Measurements from ENCODE around the gene EXOC1. TPM values are rescaled to one million over a fixed set of nuclear protein-coding genes. Genes with fewer than 3 reads are reported as not detected.

The EXOC1 gene
- total RNA-seq, result 10 to 100 TPM; 29.3 to 31.8 TPM

DNA sequence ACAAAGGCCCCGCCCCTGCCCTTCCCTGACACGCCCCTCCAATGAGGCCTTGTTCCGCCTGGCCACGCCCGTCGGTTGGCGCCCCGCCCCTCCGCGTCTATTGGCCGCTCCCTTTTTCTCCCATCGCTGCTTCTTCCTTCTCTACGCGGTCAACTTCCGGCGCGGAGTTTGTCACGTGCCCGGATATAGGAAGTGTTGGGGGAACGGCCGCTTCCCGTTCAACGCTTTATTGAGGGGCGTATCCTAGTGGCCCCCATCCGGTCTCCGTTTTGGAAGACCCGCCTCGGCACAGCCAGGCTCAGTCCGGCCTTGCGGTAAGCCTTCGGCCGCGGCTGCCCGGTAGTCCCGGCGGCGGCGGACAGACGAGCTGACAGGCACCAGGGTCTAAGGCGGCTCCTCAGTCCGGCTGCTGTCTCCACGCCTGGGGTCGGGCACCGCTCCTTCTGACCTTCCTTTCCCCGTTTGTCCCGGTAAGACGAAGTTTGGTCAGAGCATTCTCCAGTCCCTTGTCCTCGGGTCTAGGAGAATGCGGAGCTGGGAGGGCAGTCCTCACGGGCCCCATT lies at the start of gene EXOC1:
Gene EXOC1, plus strand, starts transcription at position 165 of the 563 bp plus-strand sequence. CDS start 4,676 bp downstream, outside the sequence.
- peaks cover 0 to 4% of the 10 kb centered on the region in 2 donors for H3K9me3 Mint-ChIP-seq
- peak; percentile 96 to 97 for DNase-seq (ENCODE audit: low spot score in 2 of 2)

GRCh38 chr4:55807556-55807955 lies 45.9 kb upstream of the EXOC1 start:
- Mint-ChIP-seq H3K9me3 (no peaks in the 10 kb centered on the region), H3K36me3 (no peaks in the 10 kb centered on the region), H3K27ac (no peak overlapping the region)
- no peak for DNase-seq (ENCODE audit: low spot score in 2 of 2)
- ATAC-seq, result no peak

More for the DNA sequence above, at the start of gene EXOC1:
- H3K27ac Mint-ChIP-seq, result peak within 1 kb of the TSS in 1 of 2 donors; percentile 93
- peak; percentile 97 to 98 for ATAC-seq
- peaks cover 6 to 9% of the 10 kb centered on the region in 2 donors for H3K36me3 Mint-ChIP-seq

DNA sequence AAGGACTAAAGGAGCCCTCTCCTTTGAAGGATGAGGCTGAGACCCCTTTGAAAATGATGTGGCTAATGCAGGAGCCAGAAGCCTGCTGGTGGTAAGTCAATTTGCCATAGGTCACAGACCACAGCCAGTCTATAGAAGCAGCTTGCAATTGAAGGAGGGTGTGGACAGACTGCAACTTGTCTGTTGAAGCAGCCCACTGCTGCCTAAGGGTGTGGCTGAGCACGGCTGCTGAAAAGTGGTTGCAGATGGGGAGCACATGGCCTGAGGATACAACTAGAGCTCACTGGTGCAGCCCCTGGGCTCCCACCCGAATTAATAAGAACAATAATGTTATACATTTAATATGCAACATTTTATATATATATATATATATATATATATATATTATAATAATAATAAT lies 45.3 kb upstream of the EXOC1 start:
- no peaks in the 10 kb centered on the region for H3K9me3 Mint-ChIP-seq
- H3K27ac Mint-ChIP-seq, result no peak overlapping the region
- no peak for ATAC-seq

GRCh38 chr4:55808632-55809031 lies 44.8 kb upstream of the EXOC1 start:
- no peak for DNase-seq (ENCODE audit: low spot score in 2 of 2)
- Mint-ChIP-seq H3K9me3 (no peaks in the 10 kb centered on the region), H3K36me3 (no peaks in the 10 kb centered on the region)

More for the DNA sequence above, 45.3 kb upstream of the EXOC1 start:
- DNase-seq (ENCODE audit: low spot score in 2 of 2), result no peak
- no peaks in the 10 kb centered on the region for H3K36me3 Mint-ChIP-seq

GRCh38 chr4:55817691-55818090 lies 35.8 kb upstream of the EXOC1 start:
- no peaks in the 10 kb centered on the region for H3K9me3 Mint-ChIP-seq
- H3K27ac Mint-ChIP-seq, result no peak overlapping the region
- no peak for DNase-seq (ENCODE audit: low spot score in 2 of 2)
- no peak for ATAC-seq
- H3K36me3 Mint-ChIP-seq, result no peaks in the 10 kb centered on the region

More at GRCh38 chr4:55808632-55809031, 44.8 kb upstream of the EXOC1 start:
- no peak for ATAC-seq
- H3K27ac Mint-ChIP-seq, result no peak overlapping the region

DNA sequence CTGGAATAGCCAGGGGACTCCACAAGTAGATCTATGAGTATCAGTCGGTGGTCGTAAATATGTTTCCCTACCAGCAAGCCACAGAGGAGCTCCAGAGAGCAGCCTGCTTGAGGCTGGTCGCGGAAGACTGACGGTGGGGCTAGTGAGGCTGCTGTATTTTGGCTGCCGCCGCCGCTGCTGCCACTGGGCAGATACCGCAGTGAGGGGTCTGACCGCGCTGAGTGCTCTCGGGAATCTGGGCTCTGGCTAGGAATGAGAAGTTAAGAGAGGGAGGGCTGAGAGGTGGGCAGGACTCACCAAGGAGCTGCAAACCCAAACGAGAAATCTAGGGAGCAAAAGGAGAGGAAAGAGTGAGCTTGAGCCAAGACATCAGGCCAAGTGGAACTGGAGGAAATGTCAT lies 33.8 kb upstream of the EXOC1 start, which contains the start of gene EXOC1L:
Gene EXOC1L, plus strand, starts transcription at position 157 of the 400 bp plus-strand sequence. Its CDS starts 237 bp downstream, at position 394.
- no peak within 1 kb of the TSS for H3K27ac Mint-ChIP-seq
- no peaks in the 10 kb centered on the region for H3K36me3 Mint-ChIP-seq
- ATAC-seq (no peak), DNase-seq (ENCODE audit: low spot score in 2 of 2) (no peak)
- no peaks in the 10 kb centered on the region for H3K9me3 Mint-ChIP-seq

- no peak for ATAC-seq
- DNase-seq (ENCODE audit: low spot score in 2 of 2), result no peak
- no peak overlapping the region for H3K27ac Mint-ChIP-seq
- H3K9me3 Mint-ChIP-seq, result no peaks in the 10 kb centered on the region
- H3K36me3 Mint-ChIP-seq, result no peaks in the 10 kb centered on the region
Measured at GRCh38 chr4:55820279-55820678, 33.2 kb upstream of the EXOC1 start.

DNA sequence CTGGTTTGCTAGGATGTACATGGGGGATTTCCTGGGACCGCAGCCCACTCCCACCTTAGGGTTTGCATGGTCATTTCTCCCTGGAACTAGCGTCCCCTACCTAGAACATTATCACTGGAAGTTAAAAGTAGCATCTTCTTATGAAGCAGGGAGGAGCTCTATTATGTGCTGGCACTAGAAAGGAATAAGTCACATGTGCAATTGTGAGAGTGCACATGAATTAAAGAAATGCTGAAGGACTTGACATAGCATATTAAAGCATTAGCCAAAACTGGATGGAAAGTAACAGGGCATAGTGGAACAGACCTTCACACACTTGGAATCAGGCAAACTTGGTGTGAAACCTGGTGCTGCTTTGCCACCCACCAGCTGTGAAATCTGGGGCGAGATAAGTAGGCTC lies 31.1 kb upstream of the EXOC1 start:
- no peak for DNase-seq (ENCODE audit: low spot score in 2 of 2)
- H3K36me3 Mint-ChIP-seq, result no peaks in the 10 kb centered on the region
- no peak overlapping the region for H3K27ac Mint-ChIP-seq

DNA sequence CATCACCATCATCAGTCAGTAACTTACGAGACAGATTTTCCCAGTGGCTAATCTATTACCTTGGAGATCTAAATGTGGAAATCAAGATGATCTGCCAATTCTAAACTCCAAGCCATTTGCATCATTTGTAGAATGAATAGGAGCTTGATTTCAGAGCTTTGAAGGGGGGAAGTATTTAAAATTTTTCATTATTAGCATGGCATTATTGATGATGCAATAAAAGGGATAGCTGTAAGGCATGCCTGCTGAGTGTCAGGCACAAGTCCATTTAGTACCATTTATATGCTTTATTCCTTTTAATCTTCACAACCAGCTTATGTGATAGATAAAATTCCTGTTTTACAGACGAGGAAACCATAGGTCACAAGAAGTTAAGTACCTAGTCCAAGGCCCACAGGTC lies 28.6 kb upstream of the EXOC1 start:
- Mint-ChIP-seq H3K9me3 (no peaks in the 10 kb centered on the region), H3K36me3 (no peaks in the 10 kb centered on the region), H3K27ac (no peak overlapping the region)
- ATAC-seq (no peak), DNase-seq (ENCODE audit: low spot score in 2 of 2) (no peak)

More for the DNA sequence above, 31.1 kb upstream of the EXOC1 start:
- H3K9me3 Mint-ChIP-seq, result no peaks in the 10 kb centered on the region
- ATAC-seq, result no peak

GRCh38 chr4:55826986-55827385 lies 26.5 kb upstream of the EXOC1 start:
- H3K36me3 Mint-ChIP-seq, result no peaks in the 10 kb centered on the region

DNA sequence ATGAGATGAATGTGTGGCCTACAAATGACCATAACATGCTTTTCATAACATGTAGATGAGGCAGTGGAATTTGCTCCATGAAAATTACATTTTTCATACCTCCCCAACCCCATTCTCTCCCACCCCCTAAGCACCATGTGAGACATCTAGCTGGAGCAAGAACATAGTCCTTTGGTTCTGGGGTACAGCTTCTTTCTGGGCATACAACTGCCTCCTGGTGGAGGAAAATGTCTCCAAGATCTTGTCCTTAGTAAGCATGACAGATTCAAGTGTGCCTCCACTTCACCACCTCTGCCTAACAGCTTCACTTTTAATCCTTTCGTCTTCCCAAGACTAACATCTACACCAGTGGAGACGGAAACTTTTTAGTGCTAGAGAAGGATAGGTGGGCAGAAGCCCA lies 25.9 kb upstream of the EXOC1 start:
- H3K36me3 Mint-ChIP-seq, result no peaks in the 10 kb centered on the region
- ATAC-seq, result no peak
- no peak overlapping the region for H3K27ac Mint-ChIP-seq
- no peak for DNase-seq (ENCODE audit: low spot score in 2 of 2)
- H3K9me3 Mint-ChIP-seq, result no peaks in the 10 kb centered on the region

More at GRCh38 chr4:55826986-55827385, 26.5 kb upstream of the EXOC1 start:
- ATAC-seq, result no peak
- H3K9me3 Mint-ChIP-seq, result no peaks in the 10 kb centered on the region
- H3K27ac Mint-ChIP-seq, result no peak overlapping the region
- no peak for DNase-seq (ENCODE audit: low spot score in 2 of 2)

GRCh38 chr4:55830048-55830447 lies 23.4 kb upstream of the EXOC1 start:
- Mint-ChIP-seq H3K9me3 (no peaks in the 10 kb centered on the region), H3K36me3 (no peaks in the 10 kb centered on the region), H3K27ac (no peak overlapping the region)
- ATAC-seq (no peak), DNase-seq (ENCODE audit: low spot score in 2 of 2) (no peak)

- no peak for ATAC-seq
- no peaks in the 10 kb centered on the region for H3K36me3 Mint-ChIP-seq
- no peaks in the 10 kb centered on the region for H3K9me3 Mint-ChIP-seq
- DNase-seq (ENCODE audit: low spot score in 2 of 2), result no peak
- H3K27ac Mint-ChIP-seq, result no peak overlapping the region
Measured at GRCh38 chr4:55830716-55831115, 22.7 kb upstream of the EXOC1 start.

DNA sequence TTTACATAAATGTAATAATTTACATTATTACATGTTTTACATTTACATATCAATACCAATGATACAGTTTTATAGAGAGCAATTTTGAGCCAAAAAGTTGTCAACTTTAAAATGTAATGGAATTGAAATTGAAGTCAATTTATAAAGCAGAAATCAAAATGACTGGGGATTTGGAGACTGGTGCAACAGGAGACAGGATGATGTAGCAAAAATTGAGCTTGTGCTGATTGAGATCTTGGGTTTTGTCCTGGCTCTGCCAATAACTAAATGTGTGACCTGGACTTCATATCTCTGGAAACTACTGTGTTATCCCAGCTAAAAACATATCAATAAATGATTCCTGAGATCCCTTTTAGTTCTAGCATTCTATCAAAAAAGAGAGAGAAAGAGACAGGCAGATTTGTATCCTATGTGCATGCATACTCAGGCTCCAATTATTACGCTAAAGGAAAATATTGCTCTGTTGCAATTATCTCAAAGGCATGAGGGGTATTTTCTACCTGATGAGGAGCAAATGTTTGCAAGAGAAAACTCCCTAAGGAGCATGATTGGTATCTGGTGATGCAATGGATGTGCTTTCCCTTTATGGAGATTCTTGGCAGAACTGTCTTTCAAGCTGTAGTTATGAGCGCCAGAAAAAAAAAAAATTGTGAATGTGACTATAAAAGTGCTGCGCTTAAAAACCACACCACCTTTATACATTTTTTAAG lies 19.2 kb upstream of the EXOC1 start:
- no peaks in the 10 kb centered on the region for H3K9me3 Mint-ChIP-seq
- DNase-seq (ENCODE audit: low spot score in 2 of 2) (no peak), ATAC-seq (no peak)
- H3K27ac Mint-ChIP-seq, result no peak overlapping the region
- H3K36me3 Mint-ChIP-seq, result peaks cover 0 to 11% of the 10 kb centered on the region in 2 donors

DNA sequence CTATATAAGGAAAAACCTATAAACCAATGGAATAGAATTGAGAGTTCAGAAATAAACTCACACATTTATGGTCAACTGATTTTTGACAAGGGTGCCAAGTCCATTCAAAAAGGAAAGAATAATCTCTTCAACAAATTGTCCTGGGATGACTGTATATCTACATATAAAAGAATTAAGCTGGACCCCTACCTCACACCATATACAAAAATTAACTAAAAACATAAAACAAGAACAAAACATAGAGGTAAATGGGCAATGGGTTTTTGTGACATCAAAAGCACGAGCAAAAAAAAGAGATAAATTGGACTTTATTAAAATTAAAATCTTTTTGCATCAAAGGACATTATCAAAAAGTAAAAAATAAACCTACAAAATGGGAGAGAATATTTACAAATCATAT lies 15.5 kb upstream of the EXOC1 start:
- no peak for DNase-seq (ENCODE audit: low spot score in 2 of 2)
- ATAC-seq, result no peak
- Mint-ChIP-seq H3K27ac (no peak overlapping the region), H3K9me3 (no peaks in the 10 kb centered on the region), H3K36me3 (peaks cover 0 to 11% of the 10 kb centered on the region in 2 donors)

DNA sequence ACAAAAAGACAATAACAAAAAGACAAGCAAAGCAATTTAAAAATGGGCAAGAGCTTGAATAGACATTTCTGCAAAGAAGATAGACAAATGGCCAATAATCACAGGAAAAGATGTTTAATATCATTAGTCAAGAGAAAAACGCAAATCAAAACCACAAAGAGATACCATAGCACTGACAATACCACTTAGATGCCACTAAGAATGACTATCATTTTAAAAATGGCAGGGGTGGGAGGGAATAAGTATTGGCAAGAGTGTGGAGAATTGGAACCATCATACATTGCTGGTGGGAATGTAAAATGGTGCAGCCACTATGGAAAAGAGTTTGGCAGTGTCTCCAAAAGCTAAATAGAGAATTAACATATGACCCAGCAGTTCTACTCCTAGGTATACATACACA lies 15.1 kb upstream of the EXOC1 start:
- DNase-seq (ENCODE audit: low spot score in 2 of 2) (no peak), ATAC-seq (no peak)
- Mint-ChIP-seq H3K9me3 (no peaks in the 10 kb centered on the region), H3K27ac (no peak overlapping the region), H3K36me3 (peaks cover 0 to 11% of the 10 kb centered on the region in 2 donors)

GRCh38 chr4:55838952-55839351 lies 14.5 kb upstream of the EXOC1 start:
- Mint-ChIP-seq H3K36me3 (peaks cover 0 to 11% of the 10 kb centered on the region in 2 donors), H3K9me3 (no peaks in the 10 kb centered on the region), H3K27ac (no peak overlapping the region)
- DNase-seq (ENCODE audit: low spot score in 2 of 2) (no peak), ATAC-seq (no peak)

DNA sequence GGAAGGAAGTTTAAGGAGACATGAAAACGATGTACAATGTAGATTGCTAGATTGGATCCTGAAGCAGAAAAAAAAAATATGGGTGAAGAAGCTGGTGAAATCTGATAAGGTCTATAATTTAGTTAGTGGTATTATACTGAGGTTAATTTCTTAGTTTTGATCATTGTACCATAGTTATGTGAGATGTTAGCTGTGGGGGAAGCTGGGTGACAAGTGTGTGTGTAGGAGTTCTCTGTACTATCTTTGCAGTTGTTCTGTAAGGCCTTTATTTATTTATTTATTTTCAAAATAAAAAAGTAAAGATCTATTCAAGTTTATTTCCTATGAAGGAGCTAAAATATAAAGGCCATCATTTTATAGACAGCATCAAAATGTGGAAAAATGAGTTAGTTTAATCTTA lies 12.5 kb upstream of the EXOC1 start:
- DNase-seq (ENCODE audit: low spot score in 2 of 2) (no peak), ATAC-seq (no peak)
- Mint-ChIP-seq H3K36me3 (peaks cover 0 to 10% of the 10 kb centered on the region in 2 donors), H3K9me3 (no peaks in the 10 kb centered on the region), H3K27ac (no peak overlapping the region)

All from activated naive CD4-positive, alpha-beta T cell treated with anti-CD3 and anti-CD28 coated beads, Interleukin-2, amount 50 U/mL, for 72 hours (primary cell).